Regular cardiac myocyte (primary cell): Measurements from ENCODE around the gene HBS1L. TPM values are rescaled to one million over a fixed set of nuclear protein-coding genes. Genes with fewer than 3 reads are reported as not detected.

Experiments
- total RNA-seq: library from RNA; depleted of rRNA; stranded (reverse); fragments of >200 nt; gene quantifications from 2 replicates; pipeline ENCODE4 v1.2.3, GENCODE V29; 2014

Gene HBS1L
- total RNA-seq = 111 and 146 TPM in 2 replicates

GRCh38 chr6:135054569-135055498, at the start of gene HBS1L:
HBS1L (minus strand) TSS chr6:135054822; CDS start chr6:135054691, 131 bp downstream.

DNA sequence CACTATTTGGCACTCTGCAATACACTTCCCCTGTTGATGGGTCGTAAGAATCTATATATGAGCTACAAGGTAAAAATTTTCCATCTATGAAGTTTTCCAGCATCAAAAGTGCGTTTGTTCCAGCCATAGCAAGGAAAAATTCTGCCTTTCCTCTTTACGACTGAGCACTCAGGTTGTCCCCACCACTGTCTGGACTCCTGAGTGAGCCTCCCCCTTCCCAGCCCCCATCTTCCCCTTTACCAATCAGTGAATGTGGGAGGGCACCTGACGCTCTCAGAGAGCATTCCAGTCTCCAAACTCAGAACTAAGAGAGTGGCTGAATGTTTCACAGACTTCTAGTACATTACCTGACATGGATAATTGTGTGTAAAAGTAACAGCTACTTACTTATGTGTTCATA, 104.7 kb downstream of the HBS1L start, which contains the start of gene ALDH8A1:
Gene ALDH8A1 (minus strand): TSS at position 175 of the 400 bp plus-strand sequence. CDS start 48 bp downstream, at position 127.

Other genes with a start within 250 kb of the HBS1L start
- gene ALDH8A1, start 104.7 kb downstream of the HBS1L start, total RNA-seq = 0.38 and 0.85 TPM in 2 replicates
- 0.28 and 6.3 TPM in 2 replicates for gene MYB, start 126.5 kb upstream of the HBS1L start, total RNA-seq